Retinal pigment epithelial cell (primary cell): Measurements from ENCODE around the gene EYA4.

Experiments used
- DNase-seq: peaks from one replicate; pipeline ENCODE4 v3.0.0-alpha.2; 2010; ENCODE audit warnings: low read depth
- H3K4me3 ChIP-seq: 2 replicates; pipeline ENCODE4 v1.5.1; 2011; ENCODE audit warnings: mild to moderate bottlenecking, low read length, control low read depth, moderate library complexity
- CTCF ChIP-seq: conservative IDR thresholded peaks from 2 replicates; pipeline ENCODE4 v1.5.1; 2011; ENCODE audit warnings: low read depth, low read length, control low read depth, inconsistent platforms

The EYA4 gene

GRCh38 chr6:133430530-133430929 is 189.4 kb downstream of the EYA4 start:
- H3K4me3 ChIP-seq: no peak overlapping the region
- DNase-seq: no peak
- TF ChIP-seq CTCF: no peak

- no peak overlapping the region for H3K4me3 ChIP-seq
- no peak for TF ChIP-seq CTCF
- no peak for DNase-seq
These were observed 189.9 kb downstream of the EYA4 start for GRCh38 chr6:133431031-133431430.

GRCh38 chr6:133432021-133432989 is 191.1 kb downstream of the EYA4 start:
- no peak for DNase-seq
- no peak overlapping the region for H3K4me3 ChIP-seq
- TF ChIP-seq CTCF: no peak

- DNase-seq: no peak
- TF ChIP-seq CTCF: no peak
- no peak overlapping the region for H3K4me3 ChIP-seq
These were observed 194.0 kb downstream of the EYA4 start for GRCh38 chr6:133435065-133435728.

GRCh38 chr6:133436652-133437051 is 195.5 kb downstream of the EYA4 start:
- DNase-seq: no peak
- no peak for TF ChIP-seq CTCF
- H3K4me3 ChIP-seq: no peak overlapping the region

GRCh38 chr6:133441491-133441890 is 200.3 kb downstream of the EYA4 start:
- DNase-seq: no peak
- no peak for TF ChIP-seq CTCF
- H3K4me3 ChIP-seq: no peak overlapping the region
